Left cardiac atrium (tissue), 4 donors: Measurements from ENCODE around the gene SIRT1. TPM values are rescaled to one million over a fixed set of nuclear protein-coding genes. Genes with fewer than 3 reads are reported as not detected.
A peak's percentile ranks its signal among the peaks of the same experiment; 100 is the strongest.
"Not testable (repeated sequence)": the region's sequence is repeated elsewhere in the genome, so short reads cannot be mapped to it uniquely, and the experiment has no call there.

Experiments
- ATAC-seq, 2 donors: fragments of 200-7000 bp; cut with Tn5 transposase; one replicate each; pipeline ENCODE4 v1.9.1; 2020; ENCODE audit warnings: mild to moderate bottlenecking in 2 of 2, moderate library complexity in 2 of 2
- DNase-seq: peaks from one replicate; pipeline ENCODE4 v3.0.0-alpha.2; 2020
- intact Hi-C, 2 donors: fragments of 100-400 bp; cut with DNase I; formaldehyde crosslinking; loops; one replicate each; pipeline versions ENCODE4 v1.14.1 to v1.15.1; 2022 to 2023
- total RNA-seq, 2 donors: library from RNA; stranded (reverse); fragmentation: NEBNext Ultra II Directional; extraction: Animal tissue kit (Norgen Biotek cat#: 25700); gene quantifications; one replicate each; pipeline ENCODE4 v1.2.1, GENCODE V29; 2021
- donor health status: DM: no; HTN: yes; CAD: no.
- donor health status: DM: no; HTN: yes; CAD: no; lungs with severe emphysema.
- donor health status: DM: yes; HTN: yes; CAD: no.
- donor health status: Dilated cardiomyopathy.

Gene SIRT1
- total RNA-seq, 2 donors from 2014 or later, result 14.1 to 14.8 TPM

DNA sequence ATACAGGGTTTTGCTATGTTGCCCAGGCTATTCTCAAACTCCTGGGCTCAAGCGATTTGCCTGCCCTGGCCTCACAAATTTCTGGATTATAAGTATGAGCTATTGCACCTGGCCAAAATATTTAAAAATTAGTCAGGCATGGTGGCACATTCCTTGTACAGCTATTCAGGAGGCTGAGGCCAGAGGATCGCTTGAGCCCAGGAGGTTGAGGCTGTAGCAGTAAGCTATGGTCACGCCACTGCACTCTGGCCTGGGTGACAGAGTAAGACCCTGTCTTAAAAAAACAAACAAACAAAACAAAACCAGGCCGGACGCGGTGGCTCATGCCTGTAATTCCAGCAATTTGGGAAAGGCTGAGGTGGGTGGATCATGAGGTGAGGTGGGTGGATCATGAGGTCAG is 14.5 kb upstream of the SIRT1 start:
- DNase-seq (no peak), ATAC-seq (no peak)
- intact Hi-C loops, result no loop called here

- DNase-seq (no peak), ATAC-seq (no peak)
- intact Hi-C loops, result no loop called here
These were observed 8.9 kb upstream of the SIRT1 start for GRCh38 chr10:67875340-67876238.

DNA sequence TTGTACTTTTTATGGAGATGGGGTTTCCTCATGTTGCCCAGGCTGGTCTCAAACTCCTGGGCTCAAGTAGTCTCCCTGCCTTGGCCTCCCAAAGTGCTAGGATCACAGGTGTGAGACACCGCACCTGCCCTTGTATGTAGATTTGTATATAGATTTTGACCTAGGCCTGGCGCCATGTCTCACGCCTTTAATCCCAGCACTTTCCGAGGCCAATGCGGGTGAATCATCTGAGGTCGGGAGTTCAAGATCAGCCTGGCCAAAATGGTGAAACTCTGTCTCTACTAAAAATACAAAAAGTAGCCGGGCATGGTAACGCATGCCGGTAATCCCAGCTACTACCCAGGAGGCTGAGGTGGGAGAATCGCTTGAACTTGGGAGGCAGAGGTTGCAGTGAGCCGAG is 7.0 kb upstream of the SIRT1 start:
- ATAC-seq, DNase-seq, intact Hi-C loops: not testable (repeated sequence)

DNA sequence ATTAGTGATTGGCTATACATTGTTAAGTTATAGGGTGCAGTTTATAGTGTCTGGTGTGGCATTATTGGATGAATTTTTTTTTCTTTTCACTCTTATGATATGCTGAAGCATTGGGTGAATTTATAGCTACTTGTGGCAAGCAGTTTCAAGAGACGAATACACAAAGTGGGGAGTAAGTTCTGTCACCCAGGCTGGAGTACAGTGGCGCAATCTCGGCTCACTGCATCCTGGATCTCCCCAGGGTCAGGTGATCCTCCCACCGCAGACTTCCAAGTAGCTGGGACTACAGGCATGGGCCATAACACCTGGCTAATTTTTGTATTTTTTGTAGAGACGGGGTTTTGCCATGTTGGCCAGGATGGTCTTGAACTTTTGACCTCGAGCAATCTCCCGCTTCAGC is 6.3 kb upstream of the SIRT1 start:
- ATAC-seq, result no peak
- intact Hi-C loops, result no loop called here
- DNase-seq, result no peak

DNA sequence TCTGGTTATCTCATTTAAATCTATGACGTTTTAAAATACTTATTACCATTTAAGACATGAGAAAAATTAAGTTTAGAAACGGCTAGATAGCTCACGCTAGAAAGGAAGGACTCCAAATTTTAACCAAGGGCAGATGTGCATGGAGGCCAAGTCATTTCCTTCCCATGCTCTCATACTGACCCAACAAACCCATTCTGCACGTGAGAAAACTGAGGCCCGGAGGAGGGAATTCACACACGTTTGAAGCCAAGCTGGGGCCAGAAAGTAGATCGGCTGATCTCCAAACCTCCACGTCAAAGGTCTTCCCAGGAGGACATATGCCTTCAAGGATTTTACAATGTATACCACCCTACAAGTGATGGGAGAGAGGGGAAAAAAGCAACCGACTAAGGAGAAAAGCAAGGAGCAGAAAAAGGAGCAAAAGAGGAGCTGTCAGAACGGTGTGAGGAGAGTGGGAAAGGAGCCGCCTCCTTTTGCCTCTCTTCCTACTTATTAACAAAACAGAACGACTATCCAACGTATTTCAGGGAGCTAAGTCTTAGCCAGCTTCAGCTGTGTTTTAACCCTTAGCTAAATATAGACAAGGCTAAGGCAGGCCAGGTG is 645 bp upstream of the SIRT1 start:
- DNase-seq, result no peak
- intact Hi-C loops, result no loop called here
- ATAC-seq, result no peak

DNA sequence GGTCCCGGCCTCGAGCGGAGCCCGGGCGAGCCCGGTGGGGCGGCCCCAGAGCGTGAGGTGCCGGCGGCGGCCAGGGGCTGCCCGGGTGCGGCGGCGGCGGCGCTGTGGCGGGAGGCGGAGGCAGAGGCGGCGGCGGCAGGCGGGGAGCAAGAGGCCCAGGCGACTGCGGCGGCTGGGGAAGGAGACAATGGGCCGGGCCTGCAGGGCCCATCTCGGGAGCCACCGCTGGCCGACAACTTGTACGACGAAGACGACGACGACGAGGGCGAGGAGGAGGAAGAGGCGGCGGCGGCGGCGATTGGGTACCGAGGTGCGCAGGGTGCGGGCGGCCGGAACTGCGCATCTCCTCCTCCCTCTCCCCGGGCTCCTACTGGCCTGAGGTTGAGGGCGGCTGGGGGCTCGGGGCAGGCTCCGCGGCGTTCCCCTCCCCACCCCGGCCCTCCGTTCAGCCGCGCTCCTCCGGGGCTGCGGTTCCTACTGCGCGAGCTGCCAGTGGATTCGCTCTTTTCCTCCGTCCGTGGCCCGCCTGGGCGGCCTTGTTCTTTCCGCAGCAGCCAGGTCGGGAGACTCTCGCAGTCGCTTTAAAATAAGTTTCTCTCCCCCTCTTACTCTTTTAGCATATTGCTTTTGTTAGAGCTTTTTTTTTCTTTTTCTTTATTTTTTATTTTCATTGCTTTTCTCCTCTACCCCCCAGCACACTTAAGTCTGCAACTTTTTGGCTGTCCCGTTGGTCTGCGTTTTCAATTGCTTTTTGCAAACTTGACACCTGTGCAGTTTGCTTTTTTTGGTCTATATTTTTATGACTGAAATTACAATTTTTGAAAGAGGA is 600 bp downstream of the SIRT1 start:
- ATAC-seq (peak; percentile 79 to 84), DNase-seq (peak; percentile 86)
- intact Hi-C loops, result no loop called here

DNA sequence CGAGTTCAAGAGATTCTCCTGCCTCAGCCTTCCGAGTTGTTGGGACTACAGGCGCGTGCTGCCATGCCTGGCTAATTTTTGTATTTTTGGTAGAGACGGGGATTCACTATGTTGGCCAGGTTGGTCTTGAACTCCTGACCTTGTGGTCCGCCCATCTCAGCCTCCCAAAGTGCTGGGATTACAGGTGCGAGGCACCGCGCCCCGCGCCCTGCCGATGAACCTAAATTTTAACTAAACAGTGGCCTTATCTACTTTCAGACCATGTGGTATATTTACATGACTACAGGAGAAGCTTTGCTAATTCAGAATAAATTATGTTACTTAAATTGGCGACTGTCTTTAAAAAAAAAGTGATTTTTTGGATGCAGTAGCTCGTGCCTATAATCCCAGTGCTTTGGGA is 9.2 kb downstream of the SIRT1 start:
- ATAC-seq (no peak), DNase-seq (no peak)
- intact Hi-C loops, result no loop called here

DNA sequence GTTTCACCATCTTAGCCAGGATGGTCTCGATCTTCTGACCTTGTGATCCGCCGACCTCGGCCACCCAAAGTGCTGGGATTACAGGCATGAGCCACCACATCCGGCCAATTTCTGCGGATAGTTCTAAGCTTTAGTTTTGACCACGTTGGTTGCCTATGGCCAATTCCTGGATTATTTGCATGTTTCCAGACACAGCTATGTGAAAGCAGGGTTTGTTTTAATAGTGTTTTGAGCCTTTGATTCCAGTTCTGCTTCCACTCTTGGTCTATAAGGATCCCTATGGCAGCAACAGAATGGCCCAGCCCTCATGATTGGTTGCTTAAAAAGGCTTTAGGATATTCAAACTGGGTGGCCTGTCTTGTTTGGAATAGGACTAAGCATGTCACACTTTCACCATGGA is 19.1 kb downstream of the SIRT1 start:
- intact Hi-C loops, result no loop called here
- no peak for ATAC-seq
- no peak for DNase-seq

GRCh38 chr10:67912331-67912946 is 28.0 kb downstream of the SIRT1 start:
- ATAC-seq (no peak), DNase-seq (no peak)
- intact Hi-C loops, result no loop called here

- ATAC-seq, result no peak
- no peak for DNase-seq
- intact Hi-C loops, result no loop called here
These were observed 30.4 kb downstream of the SIRT1 start for GRCh38 chr10:67914777-67915340.

- DNase-seq (no peak), ATAC-seq (no peak)
- intact Hi-C loops, result no loop called here
These were observed 32.7 kb downstream of the SIRT1 start for GRCh38 chr10:67917169-67917568.

GRCh38 chr10:67917679-67918078 is 33.2 kb downstream of the SIRT1 start:
- DNase-seq (no peak), ATAC-seq (no peak)
- intact Hi-C loops, result no loop called here

GRCh38 chr10:67921065-67921464 is 36.6 kb downstream of the SIRT1 start:
- intact Hi-C loops, result no loop called here
- no peak for ATAC-seq
- DNase-seq, result no peak

GRCh38 chr10:67923551-67923950 is 39.1 kb downstream of the SIRT1 start:
- no peak for DNase-seq
- intact Hi-C loops, result no loop called here
- ATAC-seq, result no peak

- intact Hi-C loops, result no loop called here
- DNase-seq (no peak), ATAC-seq (no peak)
These were observed 39.7 kb downstream of the SIRT1 start for GRCh38 chr10:67924136-67924535.

GRCh38 chr10:67925449-67926005 is 41.1 kb downstream of the SIRT1 start:
- peak in 1 of 2 donors; percentile 38 for ATAC-seq
- intact Hi-C loops, result no loop called here
- DNase-seq, result no peak

- intact Hi-C loops, result no loop called here
- ATAC-seq, result no peak
- no peak for DNase-seq
These were observed 42.5 kb downstream of the SIRT1 start for GRCh38 chr10:67926951-67927350.

- intact Hi-C loops, result no loop called here
- ATAC-seq (no peak), DNase-seq (no peak)
These were observed 48.7 kb downstream of the SIRT1 start for GRCh38 chr10:67933199-67933598.

- intact Hi-C loops, result no loop called here
- DNase-seq (no peak), ATAC-seq (no peak)
These were observed 49.9 kb downstream of the SIRT1 start for GRCh38 chr10:67934336-67934735.
